ENCODE data around the gene TMEM91. TPM values are rescaled to one million over a fixed set of nuclear protein-coding genes. Genes with fewer than 3 reads are reported as not detected.

The TMEM91 gene
- total RNA-seq, 1 donor: 6.2 TPM

GRCh38 chr19:41359741-41360140 lies 16.6 kb upstream of the TMEM91 start:
- H4K20me1 ChIP-seq (ENCODE audit: insufficient read depth, low read length): no peaks in the 10 kb centered on the region
- H3K4me3 ChIP-seq (ENCODE audit: insufficient read depth, low read length): no peak overlapping the region
- H2AFZ ChIP-seq (ENCODE audit: low read length): no peak overlapping the region
- H3K36me3 ChIP-seq (ENCODE audit: insufficient read depth, low read length): peaks cover 5% of the 10 kb centered on the region
- TF ChIP-seq, protein P1, sequence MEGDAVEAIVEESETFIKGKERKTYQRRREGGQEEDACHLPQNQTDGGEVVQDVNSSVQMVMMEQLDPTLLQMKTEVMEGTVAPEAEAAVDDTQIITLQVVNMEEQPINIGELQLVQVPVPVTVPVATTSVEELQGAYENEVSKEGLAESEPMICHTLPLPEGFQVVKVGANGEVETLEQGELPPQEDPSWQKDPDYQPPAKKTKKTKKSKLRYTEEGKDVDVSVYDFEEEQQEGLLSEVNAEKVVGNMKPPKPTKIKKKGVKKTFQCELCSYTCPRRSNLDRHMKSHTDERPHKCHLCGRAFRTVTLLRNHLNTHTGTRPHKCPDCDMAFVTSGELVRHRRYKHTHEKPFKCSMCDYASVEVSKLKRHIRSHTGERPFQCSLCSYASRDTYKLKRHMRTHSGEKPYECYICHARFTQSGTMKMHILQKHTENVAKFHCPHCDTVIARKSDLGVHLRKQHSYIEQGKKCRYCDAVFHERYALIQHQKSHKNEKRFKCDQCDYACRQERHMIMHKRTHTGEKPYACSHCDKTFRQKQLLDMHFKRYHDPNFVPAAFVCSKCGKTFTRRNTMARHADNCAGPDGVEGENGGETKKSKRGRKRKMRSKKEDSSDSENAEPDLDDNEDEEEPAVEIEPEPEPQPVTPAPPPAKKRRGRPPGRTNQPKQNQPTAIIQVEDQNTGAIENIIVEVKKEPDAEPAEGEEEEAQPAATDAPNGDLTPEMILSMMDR (IDR thresholded peaks at IDR 0.05; ENCODE audit: extremely low read depth, low read depth, low read length): no peak
- no peaks in the 10 kb centered on the region for H3K9me3 ChIP-seq (ENCODE audit: low read depth, low read length)
- no peak overlapping the region for H3K4me2 ChIP-seq (ENCODE audit: insufficient read depth, low read length)
- H3K27ac ChIP-seq (ENCODE audit: low read depth, low read length): no peak overlapping the region
- H3K79me2 ChIP-seq (ENCODE audit: insufficient read depth, low read length): peaks cover 11% of the 10 kb centered on the region
- H3K27me3 ChIP-seq (ENCODE audit: insufficient read depth, low read length): no peaks in the 10 kb centered on the region
- peaks cover 6% of the 10 kb centered on the region for H3K4me1 ChIP-seq (ENCODE audit: insufficient read depth, low read length)
- DNase-seq (ENCODE audit: insufficient read length, low spot score, missing footprints): peak; percentile 43

DNA sequence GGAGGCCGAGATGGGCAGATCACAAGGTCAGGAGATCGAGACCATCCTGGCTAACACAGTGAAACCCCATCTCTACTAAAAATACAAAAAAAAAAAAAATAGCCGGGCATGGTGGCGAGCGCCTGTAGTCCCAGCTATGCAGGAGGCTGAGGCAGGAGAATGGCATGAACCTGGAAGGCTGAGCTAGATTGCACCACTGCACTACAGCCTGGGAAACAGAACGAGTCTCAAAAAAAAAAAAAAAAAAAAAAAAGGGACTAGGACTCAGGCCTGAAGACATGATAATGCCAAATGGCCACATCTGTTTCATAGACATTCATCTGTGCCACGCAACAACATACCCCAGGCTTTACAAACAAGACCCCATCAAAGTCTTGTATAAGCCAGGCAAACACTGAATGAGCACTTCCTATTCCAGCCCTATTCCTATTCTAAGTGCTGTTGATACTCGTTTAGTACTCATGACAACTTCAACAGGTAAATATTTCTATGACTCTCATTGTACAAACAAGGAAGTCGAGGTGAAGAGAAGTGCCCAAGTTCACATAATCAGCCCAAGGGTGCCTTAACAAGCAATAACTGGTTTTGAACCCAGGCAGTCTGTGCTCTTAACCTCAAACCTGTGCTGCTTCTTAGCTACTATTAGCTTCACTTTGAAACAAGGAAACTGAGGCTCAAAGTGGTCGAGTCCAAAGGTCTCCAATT lies 14.0 kb upstream of the TMEM91 start:
- H3K79me2 ChIP-seq (ENCODE audit: insufficient read depth, low read length): peaks cover 32% of the 10 kb centered on the region
- H3K4me2 ChIP-seq (ENCODE audit: insufficient read depth, low read length): no peak overlapping the region
- peak; percentile 14 for DNase-seq (ENCODE audit: insufficient read length, low spot score, missing footprints)
- H3K4me1 ChIP-seq (ENCODE audit: insufficient read depth, low read length): peaks cover 10% of the 10 kb centered on the region
- TF ChIP-seq, protein P1 (IDR thresholded peaks at IDR 0.05; ENCODE audit: extremely low read depth, low read depth, low read length): no peak
- H3K4me3 ChIP-seq (ENCODE audit: insufficient read depth, low read length): no peak overlapping the region
- peaks cover 5% of the 10 kb centered on the region for H3K36me3 ChIP-seq (ENCODE audit: insufficient read depth, low read length)
- H3K9me3 ChIP-seq (ENCODE audit: low read depth, low read length): no peaks in the 10 kb centered on the region
- H3K27ac ChIP-seq (ENCODE audit: low read depth, low read length): no peak overlapping the region
- no peaks in the 10 kb centered on the region for H4K20me1 ChIP-seq (ENCODE audit: insufficient read depth, low read length)
- H3K27me3 ChIP-seq (ENCODE audit: insufficient read depth, low read length): no peaks in the 10 kb centered on the region
- no peak overlapping the region for H2AFZ ChIP-seq (ENCODE audit: low read length)

GRCh38 chr19:41363371-41363752 lies 13.0 kb upstream of the TMEM91 start:
- DNase-seq (ENCODE audit: insufficient read length, low spot score, missing footprints): no peak

More at GRCh38 chr19:41363371-41363752, 13.0 kb upstream of the TMEM91 start:
- Histone ChIP-seq H3K4me3 (ENCODE audit: insufficient read depth, low read length) (peak overlapping the region; percentile 94), H3K4me1 (ENCODE audit: insufficient read depth, low read length) (peaks cover 20% of the 10 kb centered on the region), H4K20me1 (ENCODE audit: insufficient read depth, low read length) (no peaks in the 10 kb centered on the region), H3K9me3 (ENCODE audit: low read depth, low read length) (no peaks in the 10 kb centered on the region), H3K4me2 (ENCODE audit: insufficient read depth, low read length) (peak overlapping the region; percentile 87), H2AFZ (ENCODE audit: low read length) (peak overlapping the region; percentile 95), H3K27me3 (ENCODE audit: insufficient read depth, low read length) (no peaks in the 10 kb centered on the region), H3K79me2 (ENCODE audit: insufficient read depth, low read length) (peaks cover 32% of the 10 kb centered on the region), H3K36me3 (ENCODE audit: insufficient read depth, low read length) (peaks cover 5% of the 10 kb centered on the region), H3K27ac (ENCODE audit: low read depth, low read length) (peak overlapping the region; percentile 100)
- TF ChIP-seq, protein P1 (IDR thresholded peaks at IDR 0.05; ENCODE audit: extremely low read depth, low read depth, low read length): no peak
